ENCODE data around the gene MTUS2. TPM values are rescaled to one million over a fixed set of nuclear protein-coding genes. Genes with fewer than 3 reads are reported as not detected.

The MTUS2 gene
- total RNA-seq, 1 experiment from 2014 or later: 0.11 TPM

DNA sequence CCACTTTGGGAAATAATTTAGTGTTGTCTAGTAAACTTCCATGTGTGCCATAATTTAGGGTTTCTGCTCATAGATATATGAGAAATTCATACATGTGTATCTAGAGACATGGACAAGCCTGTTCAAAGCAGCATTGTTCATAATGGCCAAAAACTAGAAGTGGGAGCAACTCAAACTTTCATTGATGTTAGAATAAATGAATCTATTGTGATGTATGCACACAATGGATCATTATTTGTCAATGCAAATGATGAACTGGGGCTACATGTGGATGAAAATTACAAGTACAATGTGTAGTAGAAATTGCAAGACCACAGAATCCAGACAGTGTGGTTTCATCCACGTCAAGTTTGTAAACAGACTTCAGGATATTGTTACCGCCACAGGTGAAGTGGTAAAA is 490.7 kb downstream of the MTUS2 start:
- H3K36me3 ChIP-seq (ENCODE audit: insufficient read depth, low read length, poor library complexity, severe bottlenecking): no peaks in the 10 kb centered on the region
- ChIA-PET POLR2A (ENCODE audit: low non-redundant PET) (no interaction called here), CTCF (no interaction called here)
- peaks cover 22% of the 10 kb centered on the region for H3K27me3 ChIP-seq (replicated peaks; ENCODE audit: insufficient read depth, low read depth, low read length, poor library complexity)
- H3K27ac ChIP-seq (ENCODE audit: low read depth, low read length, poor library complexity, severe bottlenecking): no peak overlapping the region
- TF ChIP-seq, protein P1, sequence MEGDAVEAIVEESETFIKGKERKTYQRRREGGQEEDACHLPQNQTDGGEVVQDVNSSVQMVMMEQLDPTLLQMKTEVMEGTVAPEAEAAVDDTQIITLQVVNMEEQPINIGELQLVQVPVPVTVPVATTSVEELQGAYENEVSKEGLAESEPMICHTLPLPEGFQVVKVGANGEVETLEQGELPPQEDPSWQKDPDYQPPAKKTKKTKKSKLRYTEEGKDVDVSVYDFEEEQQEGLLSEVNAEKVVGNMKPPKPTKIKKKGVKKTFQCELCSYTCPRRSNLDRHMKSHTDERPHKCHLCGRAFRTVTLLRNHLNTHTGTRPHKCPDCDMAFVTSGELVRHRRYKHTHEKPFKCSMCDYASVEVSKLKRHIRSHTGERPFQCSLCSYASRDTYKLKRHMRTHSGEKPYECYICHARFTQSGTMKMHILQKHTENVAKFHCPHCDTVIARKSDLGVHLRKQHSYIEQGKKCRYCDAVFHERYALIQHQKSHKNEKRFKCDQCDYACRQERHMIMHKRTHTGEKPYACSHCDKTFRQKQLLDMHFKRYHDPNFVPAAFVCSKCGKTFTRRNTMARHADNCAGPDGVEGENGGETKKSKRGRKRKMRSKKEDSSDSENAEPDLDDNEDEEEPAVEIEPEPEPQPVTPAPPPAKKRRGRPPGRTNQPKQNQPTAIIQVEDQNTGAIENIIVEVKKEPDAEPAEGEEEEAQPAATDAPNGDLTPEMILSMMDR (conservative IDR thresholded peaks at IDR 0.05; ENCODE audit: low read depth, low read length): no peak
- no peak for TF ChIP-seq EZH2 (IDR thresholded peaks at IDR 0.05; ENCODE audit: borderline replicate concordance, low read depth, low read length, poor library complexity, severe bottlenecking)
- no peaks in the 10 kb centered on the region for H3K9me3 ChIP-seq (ENCODE audit: low read depth, low read length, poor library complexity, severe bottlenecking)
- H3K4me1 ChIP-seq (ENCODE audit: insufficient read depth, low read length, poor library complexity, severe bottlenecking): no peaks in the 10 kb centered on the region
- H3K4me3 ChIP-seq (ENCODE audit: low read depth, low read length, poor library complexity, severe bottlenecking): no peak overlapping the region
- intact Hi-C loops (cut with micrococcal nuclease; ENCODE audit: unreplicated experiment): no loop called here
- DNase-seq (ENCODE audit: low spot score): no peak
- no TSS peak for BruUV-seq (replicated peaks)

DNA sequence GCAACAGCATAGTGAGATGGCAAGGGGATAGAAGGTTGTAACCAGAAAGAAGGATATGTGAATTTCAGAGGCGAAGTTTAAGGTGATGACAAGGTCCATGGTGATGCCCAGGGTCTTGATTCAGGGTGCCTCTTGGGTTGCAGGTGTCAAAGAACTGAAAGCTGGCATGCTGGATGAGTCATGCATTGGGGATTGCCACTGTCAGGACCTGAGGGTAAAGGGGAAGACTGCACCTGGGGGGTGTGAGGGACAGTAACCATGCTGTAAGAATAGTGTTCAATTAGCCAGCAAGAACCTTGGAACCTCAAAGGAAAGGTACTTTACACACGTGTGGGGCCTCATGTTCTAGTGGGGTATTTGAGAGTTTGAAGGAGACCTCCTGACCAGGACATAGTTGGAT is 495.7 kb downstream of the MTUS2 start:
- Histone ChIP-seq H3K36me3 (ENCODE audit: insufficient read depth, low read length, poor library complexity, severe bottlenecking) (no peaks in the 10 kb centered on the region), H3K27ac (ENCODE audit: low read depth, low read length, poor library complexity, severe bottlenecking) (no peak overlapping the region), H3K9me3 (ENCODE audit: low read depth, low read length, poor library complexity, severe bottlenecking) (no peaks in the 10 kb centered on the region), H3K27me3 (replicated peaks; ENCODE audit: insufficient read depth, low read depth, low read length, poor library complexity) (peaks cover 22% of the 10 kb centered on the region), H3K4me1 (ENCODE audit: insufficient read depth, low read length, poor library complexity, severe bottlenecking) (no peaks in the 10 kb centered on the region), H3K4me3 (ENCODE audit: low read depth, low read length, poor library complexity, severe bottlenecking) (no peak overlapping the region)
- no TSS peak for BruUV-seq (replicated peaks)
- no peak for DNase-seq (ENCODE audit: low spot score)
- TF ChIP-seq, protein P1 (conservative IDR thresholded peaks at IDR 0.05; ENCODE audit: low read depth, low read length): no peak
- intact Hi-C loops (cut with micrococcal nuclease; ENCODE audit: unreplicated experiment): no loop called here
- ChIA-PET CTCF (no interaction called here), POLR2A (ENCODE audit: low non-redundant PET) (no interaction called here)

DNA sequence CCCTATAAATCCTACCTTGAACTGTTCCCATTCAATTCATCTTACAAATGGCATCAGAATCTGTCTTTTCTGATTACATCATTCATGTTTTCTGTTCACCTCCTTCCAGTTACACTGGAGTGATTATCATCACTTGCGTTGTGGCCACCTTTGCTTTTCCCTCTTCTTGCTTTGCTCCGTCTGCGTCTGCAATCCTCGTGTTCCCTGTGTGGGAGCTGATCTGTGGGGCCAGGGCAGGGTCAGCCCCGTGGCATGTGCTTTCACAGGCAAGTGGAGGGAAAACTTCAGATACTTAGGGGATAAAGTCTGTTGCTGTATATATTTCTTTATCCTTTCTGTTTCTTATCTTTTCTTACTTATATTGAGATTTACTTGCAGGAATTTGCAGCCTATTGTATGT is 497.7 kb downstream of the MTUS2 start:
- no peak for DNase-seq (ENCODE audit: low spot score)
- Histone ChIP-seq H3K27ac (ENCODE audit: low read depth, low read length, poor library complexity, severe bottlenecking) (no peak overlapping the region), H3K4me3 (ENCODE audit: low read depth, low read length, poor library complexity, severe bottlenecking) (no peak overlapping the region), H3K4me1 (ENCODE audit: insufficient read depth, low read length, poor library complexity, severe bottlenecking) (no peaks in the 10 kb centered on the region), H3K9me3 (ENCODE audit: low read depth, low read length, poor library complexity, severe bottlenecking) (no peaks in the 10 kb centered on the region), H3K27me3 (replicated peaks; ENCODE audit: insufficient read depth, low read depth, low read length, poor library complexity) (peaks cover 17% of the 10 kb centered on the region), H3K36me3 (ENCODE audit: insufficient read depth, low read length, poor library complexity, severe bottlenecking) (no peaks in the 10 kb centered on the region)
- POLR2A ChIA-PET (ENCODE audit: low non-redundant PET): no interaction called here
- TF ChIP-seq, protein P1 (conservative IDR thresholded peaks at IDR 0.05; ENCODE audit: low read depth, low read length): no peak
- TF ChIP-seq EZH2 (IDR thresholded peaks at IDR 0.05; ENCODE audit: borderline replicate concordance, low read depth, low read length, poor library complexity, severe bottlenecking): no peak
- BruUV-seq (replicated peaks): no TSS peak
- CTCF ChIA-PET: no interaction called here
- intact Hi-C loops (cut with micrococcal nuclease; ENCODE audit: unreplicated experiment): no loop called here
